Renal cortical epithelial cell (primary cell): ENCODE measurements around the gene NAALAD2. TPM values are rescaled to one million over a fixed set of nuclear protein-coding genes. Genes with fewer than 3 reads are reported as not detected.
"Not testable (repeated sequence)": the region's sequence is repeated elsewhere in the genome, so short reads cannot be mapped to it uniquely, and the experiment has no call there.

Experiments used
- DNase-seq: peaks from one replicate; pipeline ENCODE4 v3.0.0-alpha.2; 2011; ENCODE audit warnings: low read depth
- total RNA-seq: library from RNA; depleted of rRNA; stranded (reverse); fragments of >200 nt; gene quantifications from 2 replicates; pipeline ENCODE4 v1.2.3, GENCODE V29; 2014

The NAALAD2 gene
- total RNA-seq, 1 donor from 2014 or later = 0.10 TPM

DNA sequence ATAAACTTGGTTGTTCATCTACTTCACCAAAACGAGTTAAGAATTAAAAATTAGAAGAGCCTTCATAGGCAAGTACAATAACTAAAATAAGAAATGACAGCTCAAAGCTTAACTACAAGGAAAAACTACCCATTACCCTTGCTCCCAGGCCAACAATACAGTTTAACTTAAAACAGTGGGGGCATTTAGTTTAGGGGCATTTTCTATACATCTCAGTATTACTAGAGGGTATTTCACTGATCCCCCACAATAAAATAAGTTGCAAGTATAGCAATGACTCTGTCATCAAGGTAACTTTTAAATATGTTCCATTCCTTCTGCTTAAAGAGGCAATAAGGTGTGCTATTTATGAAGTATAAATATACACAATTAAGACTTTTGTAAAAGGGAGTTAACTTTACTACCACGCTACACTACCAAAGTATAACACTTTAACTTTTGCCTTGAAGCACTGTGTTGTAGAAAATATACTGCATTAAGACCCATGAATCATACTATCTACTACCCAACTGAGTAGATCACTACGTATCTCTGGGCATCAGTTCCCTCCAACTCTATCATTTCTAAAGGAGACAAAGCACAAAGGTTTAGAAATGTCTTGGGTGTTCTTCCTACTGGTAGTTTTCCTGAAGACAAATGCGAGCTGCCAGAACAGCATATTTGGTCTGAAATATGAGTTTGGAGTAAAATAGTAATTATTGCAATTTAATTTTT is 58.6 kb downstream of the NAALAD2 start:
- DNase-seq = no peak

DNA sequence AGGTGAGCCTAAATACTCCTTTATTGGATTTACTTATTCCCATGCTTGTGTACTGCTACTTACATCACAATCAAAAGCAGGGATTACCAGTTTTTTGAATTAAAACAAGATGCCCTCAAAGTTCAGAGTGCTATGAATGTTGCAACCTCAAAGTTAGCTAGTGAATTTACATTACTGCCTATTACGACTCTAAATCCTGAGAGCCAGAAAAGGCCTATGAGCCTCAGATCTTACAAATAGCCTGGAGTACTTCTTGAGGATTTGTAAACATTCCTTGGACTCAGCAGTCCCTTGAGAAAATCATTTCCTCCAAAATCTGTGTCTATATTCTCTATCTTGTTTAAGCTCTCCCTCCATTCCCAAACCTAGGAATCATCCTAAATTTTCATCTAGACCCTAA is 62.9 kb downstream of the NAALAD2 start:
- no peak for DNase-seq

DNA sequence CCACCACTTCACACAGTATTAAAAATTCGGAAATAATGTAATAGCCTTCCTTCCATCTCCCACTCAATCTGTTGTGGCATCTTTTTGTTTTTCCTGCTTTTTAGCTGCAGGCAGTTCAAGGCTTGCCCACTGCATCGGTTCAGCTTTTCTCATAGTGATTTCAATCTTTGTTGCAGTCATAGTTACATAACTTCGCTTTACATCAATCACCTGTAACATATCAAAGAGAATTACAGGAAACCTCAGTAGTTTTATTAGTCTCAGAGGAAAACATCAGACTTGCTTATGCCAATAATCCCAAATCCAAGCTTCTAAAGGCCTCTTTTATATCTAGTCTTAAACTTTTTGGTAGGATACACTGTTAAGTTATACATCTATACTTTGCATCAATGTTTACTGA is 67.9 kb downstream of the NAALAD2 start:
- DNase-seq = no peak

GRCh38 chr11:90204407-90204806 is 69.9 kb downstream of the NAALAD2 start:
- no peak for DNase-seq

DNA sequence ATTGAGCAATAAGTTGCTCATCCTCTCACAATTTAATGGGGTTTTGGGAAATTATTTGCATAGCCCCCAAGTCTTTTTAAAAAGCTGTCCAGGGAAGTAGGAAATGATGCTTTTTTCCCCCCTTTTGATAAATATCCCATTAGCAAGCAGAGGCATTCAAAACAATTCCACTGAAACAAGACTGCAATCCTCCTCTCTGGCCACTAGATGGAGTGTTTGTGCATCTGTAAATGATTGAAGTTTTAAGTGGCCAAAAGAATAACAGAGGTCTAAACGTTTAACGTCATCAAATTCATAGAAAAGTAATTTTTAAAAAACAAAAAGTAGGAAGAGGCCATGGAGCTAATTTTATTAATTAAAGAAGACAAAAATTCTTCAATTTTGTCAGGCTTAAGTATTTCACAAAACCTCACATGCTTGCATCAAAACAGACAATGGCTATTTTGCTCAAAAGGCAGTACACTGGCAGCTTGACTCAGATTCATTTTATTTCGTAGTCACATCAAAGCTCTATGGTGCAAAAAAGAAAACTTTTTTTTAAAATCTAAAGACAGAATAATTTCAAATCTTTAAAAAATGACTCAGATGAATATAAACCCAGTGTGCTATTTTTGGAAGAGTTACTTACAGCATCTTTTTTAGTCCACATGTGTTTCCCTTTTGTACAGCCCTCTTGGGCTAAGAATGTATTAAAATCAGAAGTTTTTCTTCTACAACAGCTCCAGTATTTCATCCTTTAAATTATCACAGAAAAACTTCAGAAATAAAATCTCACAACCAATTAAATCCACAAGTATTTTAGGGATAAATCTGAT is 70.6 kb downstream of the NAALAD2 start:
- peak; percentile 71 for DNase-seq

DNA sequence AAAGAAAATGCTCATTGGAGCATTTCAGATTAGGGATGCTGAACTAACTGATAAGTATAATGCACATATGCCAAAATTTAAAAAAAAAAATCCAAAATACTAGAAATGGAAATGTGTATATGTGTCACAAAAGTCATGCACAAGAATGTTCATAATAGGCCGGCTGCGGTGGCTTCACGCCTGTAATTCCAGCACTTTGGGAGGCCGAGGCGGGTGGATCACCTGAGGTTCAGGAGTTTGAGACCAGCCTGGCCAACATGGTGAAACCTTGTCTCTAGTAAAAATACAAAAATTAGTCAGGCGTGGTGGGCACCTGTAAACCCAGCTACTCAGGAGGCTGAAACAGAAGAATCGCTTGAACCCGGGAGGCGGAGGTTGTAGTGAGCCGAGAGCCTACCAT is 73.5 kb downstream of the NAALAD2 start:
- not testable (repeated sequence) for DNase-seq

DNA sequence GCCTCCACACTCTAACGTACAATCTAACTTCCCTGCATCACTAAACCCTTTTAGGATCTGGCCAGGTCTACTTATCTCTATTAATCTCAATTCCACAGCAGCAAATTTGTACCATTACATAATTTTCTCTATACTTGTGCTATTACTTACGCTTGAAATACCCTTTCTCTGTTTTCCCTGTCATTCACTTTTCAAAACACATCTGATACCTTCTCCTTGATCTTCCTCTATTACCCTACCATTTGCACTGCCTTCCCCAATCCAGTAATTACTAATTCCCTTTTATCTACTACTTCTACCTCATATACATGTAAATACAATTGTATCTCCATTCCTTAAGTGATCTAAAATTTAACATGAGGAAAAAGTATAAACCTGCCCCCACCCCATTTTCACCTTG is 74.4 kb downstream of the NAALAD2 start:
- DNase-seq = no peak

GRCh38 chr11:90213322-90213721 is 78.9 kb downstream of the NAALAD2 start:
- DNase-seq = no peak

DNA sequence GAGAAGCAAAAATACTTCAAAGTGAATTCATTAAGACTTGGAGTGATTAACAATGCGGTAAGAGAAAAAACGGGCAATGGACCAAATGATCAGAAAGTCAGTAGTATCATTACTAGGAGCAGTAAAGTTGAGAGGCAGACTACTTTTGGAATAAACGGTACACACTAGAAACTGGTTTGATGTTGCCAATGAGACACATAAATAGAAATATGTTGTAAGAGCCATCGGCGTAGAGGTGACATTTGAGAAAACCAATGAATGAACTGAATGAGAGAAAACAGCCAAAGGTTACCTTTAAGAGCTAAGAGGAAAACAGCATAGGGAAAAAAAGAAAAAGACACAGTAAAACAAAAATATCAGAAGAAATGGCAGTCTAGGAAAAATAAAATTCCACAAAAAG is 82.1 kb downstream of the NAALAD2 start:
- DNase-seq = no peak

- no peak for DNase-seq
Measured at GRCh38 chr11:90218606-90219005, 84.1 kb downstream of the NAALAD2 start.

DNA sequence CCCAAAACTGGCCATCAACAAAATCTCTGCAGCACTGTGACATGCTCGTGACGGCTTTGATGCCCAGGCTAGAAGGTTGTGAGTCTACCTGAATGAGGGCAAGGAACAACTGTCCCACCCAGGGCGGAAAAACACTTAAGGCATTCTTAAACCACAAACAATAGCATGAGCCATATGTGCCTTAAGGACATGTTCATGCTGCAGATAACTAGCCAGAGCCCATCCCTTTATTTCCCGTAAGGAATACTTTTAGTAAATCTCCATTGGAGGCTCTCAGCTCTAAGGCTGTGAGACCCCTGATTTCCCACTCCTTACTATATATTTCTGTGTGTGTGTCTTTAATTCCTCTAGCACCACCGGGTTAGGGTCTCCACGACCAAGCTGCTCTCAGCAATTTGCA is 85.0 kb downstream of the NAALAD2 start:
- no peak for DNase-seq

DNA sequence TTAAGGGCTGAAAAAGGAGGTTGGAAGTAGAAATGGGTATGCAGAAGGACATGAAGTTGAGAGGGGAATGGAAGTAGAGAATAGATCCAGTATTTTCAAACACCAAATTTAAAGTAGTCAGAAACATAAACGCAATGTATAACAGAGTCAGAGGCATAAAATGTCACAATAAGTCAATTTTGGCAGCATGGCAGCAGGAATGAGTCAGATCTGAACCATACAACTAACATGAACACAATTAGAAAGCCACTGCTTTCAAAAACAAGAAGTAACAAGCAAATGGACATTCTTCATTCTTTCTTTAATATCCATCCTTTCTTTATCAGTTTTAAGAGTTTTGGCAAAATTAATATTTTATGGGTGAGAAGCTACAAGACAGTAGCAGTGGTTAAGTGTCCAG is 85.9 kb downstream of the NAALAD2 start:
- peak; percentile 46 for DNase-seq

GRCh38 chr11:90221803-90222458 is 87.5 kb downstream of the NAALAD2 start:
- DNase-seq = peak; percentile 18

- DNase-seq = peak; percentile 71
Measured at GRCh38 chr11:90222459-90223247, 88.2 kb downstream of the NAALAD2 start, which contains the start of gene CHORDC1. CHORDC1 (minus strand) TSS chr11:90223049; CDS start chr11:90222954, 95 bp downstream.

- no peak for DNase-seq
Measured at GRCh38 chr11:90223248-90223585, 88.8 kb downstream of the NAALAD2 start.

GRCh38 chr11:90228056-90228455 is 93.6 kb downstream of the NAALAD2 start:
- no peak for DNase-seq

DNA sequence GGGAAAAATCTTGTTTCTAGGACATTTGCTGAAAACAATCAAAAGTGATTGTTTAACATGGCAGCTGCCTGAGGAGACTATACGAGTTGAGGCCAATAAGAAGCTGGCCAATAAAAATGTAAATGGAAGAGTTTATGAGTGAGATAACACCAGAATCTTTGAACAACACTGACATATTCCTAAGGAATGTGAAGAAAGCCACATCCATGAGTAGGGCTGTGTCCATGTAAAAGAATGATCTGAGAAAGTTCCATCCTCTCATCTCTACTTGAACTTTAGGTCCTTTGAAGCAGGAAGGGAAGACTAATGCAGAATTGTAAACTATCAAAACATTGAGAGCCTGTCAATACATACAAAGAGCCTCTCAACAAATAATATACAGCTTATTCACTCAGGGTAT is 95.3 kb downstream of the NAALAD2 start:
- DNase-seq = no peak

- no peak for DNase-seq
Measured at GRCh38 chr11:90234977-90235376, 100.5 kb downstream of the NAALAD2 start.

GRCh38 chr11:90235526-90235925 is 101.1 kb downstream of the NAALAD2 start:
- DNase-seq = no peak

GRCh38 chr11:90237004-90237403 is 102.5 kb downstream of the NAALAD2 start:
- no peak for DNase-seq

- DNase-seq = not testable (repeated sequence)
Measured at GRCh38 chr11:90239967-90240636, 105.6 kb downstream of the NAALAD2 start.
